Vagina (tissue), 2 donors: Measurements from ENCODE around the gene PTPRK.

ENCODE experiments used
- CTCF ChIP-seq, 3 experiments: fragments of 450-650 bp in 2 of 3; fragments of 200-600 bp in 1 of 3; sonication (generic) in 1 of 3; IDR thresholded peaks; one replicate each; pipeline ENCODE4 v1.5.1; 2017 to 2019; ENCODE audit warnings: antibody characterized with exemption in 3 of 3, mild to moderate bottlenecking in 2 of 3, moderate library complexity in 2 of 3
- POLR2A ChIP-seq, 2 donors: fragments of 450-650 bp; IDR thresholded peaks; one replicate each; pipeline ENCODE4 v1.6.1; 2017; ENCODE audit warnings: antibody characterized with exemption in 2 of 2, mild to moderate bottlenecking in 2 of 2, moderate library complexity in 2 of 2
- POLR2AphosphoS5 ChIP-seq, 2 donors: sonication (generic); formaldehyde crosslinking; IDR thresholded peaks; one replicate each; pipeline ENCODE4 v1.9.0; 2017; ENCODE audit warnings: antibody characterized with exemption in 2 of 2, mild to moderate bottlenecking in 2 of 2, low read depth in 1 of 2; ENCODE audit not compliant: insufficient read depth in 1 of 2

GRCh38 chr6:127969701-127970100 lies 550.7 kb downstream of the PTPRK start:
- TF ChIP-seq CTCF (IDR thresholded peaks at IDR 0.05) (no peak), POLR2A (IDR thresholded peaks at IDR 0.05) (no peak), POLR2AphosphoS5 (IDR thresholded peaks at IDR 0.05; ENCODE audit: insufficient read depth in 1 of 2, low read depth in 1 of 2) (no peak)
